ENCODE results near the gene NHLRC3. TPM values are rescaled to one million over a fixed set of nuclear protein-coding genes. Genes with fewer than 3 reads are reported as not detected.

The NHLRC3 gene
- total RNA-seq, 1 experiment from 2014 or later: 10.6 TPM

GRCh38 chr13:39039041-39039440 is 785 bp downstream of the NHLRC3 start:
- peak overlapping the region; percentile 100 for H3K4me2 ChIP-seq (ENCODE audit: low read length)
- peaks cover 19% of the 10 kb centered on the region for H4K20me1 ChIP-seq (ENCODE audit: low read length)
- H3K4me1 ChIP-seq (ENCODE audit: insufficient read depth, low read length): peaks cover 19% of the 10 kb centered on the region
- intact Hi-C loops (cut with micrococcal nuclease): no loop called here
- ChIA-PET POLR2A (ENCODE audit: unreplicated experiment) (no interaction called here), CTCF (no interaction called here)
- no peaks in the 10 kb centered on the region; the same call in 1 of the 2 replicates for H3K36me3 ChIP-seq (ENCODE audit: low read depth, low read length)
- BruUV-seq (replicated peaks): no TSS peak
- peak overlapping the region; percentile 100 for H2AFZ ChIP-seq (ENCODE audit: low read length)
- peak; percentile 26; the same call in 1 of the 2 replicates for ATAC-seq
- H3K9ac ChIP-seq (ENCODE audit: low read length): peak overlapping the region; percentile 88
- H3K27me3 ChIP-seq (ENCODE audit: low read length): no peaks in the 10 kb centered on the region
- no peak for DNase-seq
- no peaks in the 10 kb centered on the region for H3K9me2 ChIP-seq (replicated peaks; ENCODE audit: low read length)
- TF ChIP-seq EZH2 (IDR thresholded peaks at IDR 0.05; ENCODE audit: low read length, unreplicated experiment) (no peak), CTCF (conservative IDR thresholded peaks at IDR 0.05; ENCODE audit: low read depth, low read length) (no peak), EZH2phosphoT487 (IDR thresholded peaks at IDR 0.05; ENCODE audit: borderline replicate concordance, low read length) (no peak)
- H3F3A ChIP-seq (ENCODE audit: low read length, unreplicated experiment): no peaks in the 10 kb centered on the region
- H3K4me3 ChIP-seq (ENCODE audit: low read length): peak overlapping the region; percentile 98
- H3K9me3 ChIP-seq (ENCODE audit: low read length): no peaks in the 10 kb centered on the region
- peaks cover 56% of the 10 kb centered on the region for H3K79me2 ChIP-seq (ENCODE audit: low read length)
- no peak overlapping the region for H3K27ac ChIP-seq (ENCODE audit: low read length)

- peaks cover 15% of the 10 kb centered on the region for H4K20me1 ChIP-seq (ENCODE audit: low read length)
- H3K4me3 ChIP-seq (ENCODE audit: low read length): peak overlapping the region; percentile 28; the same call in 1 of the 2 replicates
- no peak for ATAC-seq
- H3K9me3 ChIP-seq (ENCODE audit: low read length): no peaks in the 10 kb centered on the region
- no peaks in the 10 kb centered on the region for H3K36me3 ChIP-seq (ENCODE audit: low read depth, low read length)
- H3K4me2 ChIP-seq (ENCODE audit: low read length): peak overlapping the region; percentile 100
- no peak overlapping the region for H3K9ac ChIP-seq (ENCODE audit: low read length)
- peaks cover 17% of the 10 kb centered on the region for H3K4me1 ChIP-seq (ENCODE audit: insufficient read depth, low read length)
- BruUV-seq (replicated peaks): no TSS peak
- no peak overlapping the region for H2AFZ ChIP-seq (ENCODE audit: low read length)
- no peaks in the 10 kb centered on the region for H3K27me3 ChIP-seq (ENCODE audit: low read length)
- H3F3A ChIP-seq (ENCODE audit: low read length, unreplicated experiment): no peaks in the 10 kb centered on the region
- no peak overlapping the region for H3K27ac ChIP-seq (ENCODE audit: low read length)
- DNase-seq: no peak
- H3K79me2 ChIP-seq (ENCODE audit: low read length): peaks cover 44% of the 10 kb centered on the region
- intact Hi-C loops (cut with micrococcal nuclease): no loop called here
- no peaks in the 10 kb centered on the region for H3K9me2 ChIP-seq (replicated peaks; ENCODE audit: low read length)
- TF ChIP-seq CTCF (conservative IDR thresholded peaks at IDR 0.05; ENCODE audit: low read depth, low read length) (no peak), EZH2phosphoT487 (IDR thresholded peaks at IDR 0.05; ENCODE audit: borderline replicate concordance, low read length) (no peak), EZH2 (IDR thresholded peaks at IDR 0.05; ENCODE audit: low read length, unreplicated experiment) (no peak)
- ChIA-PET POLR2A (ENCODE audit: unreplicated experiment) (no interaction called here), CTCF (no interaction called here)
Observed at GRCh38 chr13:39040206-39040605, 1.9 kb downstream of the NHLRC3 start.

- H3K4me3 ChIP-seq (ENCODE audit: low read length): no peak overlapping the region
- H3K27ac ChIP-seq (ENCODE audit: low read length): no peak overlapping the region
- no peaks in the 10 kb centered on the region for H3K9me3 ChIP-seq (ENCODE audit: low read length)
- H3F3A ChIP-seq (ENCODE audit: low read length, unreplicated experiment): no peaks in the 10 kb centered on the region
- H3K4me1 ChIP-seq (ENCODE audit: insufficient read depth, low read length): peaks cover 11% of the 10 kb centered on the region
- intact Hi-C loops (cut with micrococcal nuclease): no loop called here
- no peak for TF ChIP-seq EZH2phosphoT487 (IDR thresholded peaks at IDR 0.05; ENCODE audit: borderline replicate concordance, low read length)
- TF ChIP-seq CTCF (conservative IDR thresholded peaks at IDR 0.05; ENCODE audit: low read depth, low read length): no peak
- no peak for TF ChIP-seq EZH2 (IDR thresholded peaks at IDR 0.05; ENCODE audit: low read length, unreplicated experiment)
- no peak overlapping the region for H3K4me2 ChIP-seq (ENCODE audit: low read length)
- ChIA-PET CTCF (no interaction called here), POLR2A (ENCODE audit: unreplicated experiment) (no interaction called here)
- peaks cover 3% of the 10 kb centered on the region for H3K79me2 ChIP-seq (ENCODE audit: low read length)
- DNase-seq (no peak), ATAC-seq (no peak)
- no peaks in the 10 kb centered on the region for H3K27me3 ChIP-seq (ENCODE audit: low read length)
- H2AFZ ChIP-seq (ENCODE audit: low read length): no peak overlapping the region
- no peak overlapping the region for H3K9ac ChIP-seq (ENCODE audit: low read length)
- no peaks in the 10 kb centered on the region for H4K20me1 ChIP-seq (ENCODE audit: low read length)
- BruUV-seq (replicated peaks): no TSS peak
- H3K9me2 ChIP-seq (replicated peaks; ENCODE audit: low read length): no peaks in the 10 kb centered on the region
- H3K36me3 ChIP-seq (ENCODE audit: low read depth, low read length): no peaks in the 10 kb centered on the region
Observed at GRCh38 chr13:39044536-39044935, 6.3 kb downstream of the NHLRC3 start.
